Measurements from ENCODE around the gene WDR12.
"Not testable (repeated sequence)": the region's sequence is repeated elsewhere in the genome, so short reads cannot be mapped to it uniquely, and the experiment has no call there.

Gene WDR12

DNA sequence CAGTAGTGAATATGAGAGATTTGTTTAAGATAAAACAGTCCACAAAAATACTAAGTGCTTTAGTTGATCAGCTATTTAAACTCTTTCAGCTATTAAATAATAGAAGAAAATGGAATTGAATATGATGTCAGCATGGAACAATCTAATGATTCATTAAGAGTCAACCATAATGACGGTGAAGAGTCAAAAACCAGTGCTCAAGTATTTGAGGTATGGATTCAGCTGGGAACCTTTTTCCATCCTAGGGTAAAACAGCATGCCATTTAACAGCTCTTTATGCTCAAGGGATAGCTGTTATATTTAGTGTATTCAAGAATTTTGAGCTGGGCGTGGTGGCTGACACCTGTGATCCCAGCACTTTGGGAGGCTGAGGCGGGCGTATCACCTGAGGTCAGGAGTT lies 30.3 kb upstream of the WDR12 start:
- H3K4me3 ChIP-seq = no peak overlapping the region
- DNase-seq (ENCODE audit: low spot score) = no peak
- TF ChIP-seq, protein P1, sequence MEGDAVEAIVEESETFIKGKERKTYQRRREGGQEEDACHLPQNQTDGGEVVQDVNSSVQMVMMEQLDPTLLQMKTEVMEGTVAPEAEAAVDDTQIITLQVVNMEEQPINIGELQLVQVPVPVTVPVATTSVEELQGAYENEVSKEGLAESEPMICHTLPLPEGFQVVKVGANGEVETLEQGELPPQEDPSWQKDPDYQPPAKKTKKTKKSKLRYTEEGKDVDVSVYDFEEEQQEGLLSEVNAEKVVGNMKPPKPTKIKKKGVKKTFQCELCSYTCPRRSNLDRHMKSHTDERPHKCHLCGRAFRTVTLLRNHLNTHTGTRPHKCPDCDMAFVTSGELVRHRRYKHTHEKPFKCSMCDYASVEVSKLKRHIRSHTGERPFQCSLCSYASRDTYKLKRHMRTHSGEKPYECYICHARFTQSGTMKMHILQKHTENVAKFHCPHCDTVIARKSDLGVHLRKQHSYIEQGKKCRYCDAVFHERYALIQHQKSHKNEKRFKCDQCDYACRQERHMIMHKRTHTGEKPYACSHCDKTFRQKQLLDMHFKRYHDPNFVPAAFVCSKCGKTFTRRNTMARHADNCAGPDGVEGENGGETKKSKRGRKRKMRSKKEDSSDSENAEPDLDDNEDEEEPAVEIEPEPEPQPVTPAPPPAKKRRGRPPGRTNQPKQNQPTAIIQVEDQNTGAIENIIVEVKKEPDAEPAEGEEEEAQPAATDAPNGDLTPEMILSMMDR (IDR thresholded peaks at IDR 0.05) = no peak
- no peak overlapping the region for H3K27ac ChIP-seq

DNA sequence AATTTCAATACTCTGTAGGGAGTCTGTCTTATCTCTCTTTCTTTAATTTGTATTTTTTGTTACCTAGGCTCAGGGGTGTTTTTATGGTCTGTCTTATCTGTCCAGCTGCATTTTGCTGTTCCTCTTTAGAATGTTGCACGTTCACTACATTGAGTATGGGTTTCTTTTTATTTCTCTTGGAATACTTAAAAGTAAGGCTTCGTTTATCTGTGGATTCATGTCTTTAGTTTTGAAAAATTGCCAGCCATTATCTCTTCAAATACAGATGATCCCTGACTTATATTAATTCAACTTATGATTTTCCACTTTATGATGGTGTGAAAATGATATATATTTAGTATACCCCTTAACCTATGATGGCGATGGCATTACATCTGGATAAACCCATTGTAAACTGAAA lies 27.5 kb upstream of the WDR12 start:
- TF ChIP-seq, protein P1 (IDR thresholded peaks at IDR 0.05) = no peak
- no peak for DNase-seq (ENCODE audit: low spot score)
- Histone ChIP-seq H3K27ac (no peak overlapping the region), H3K4me3 (no peak overlapping the region)

DNA sequence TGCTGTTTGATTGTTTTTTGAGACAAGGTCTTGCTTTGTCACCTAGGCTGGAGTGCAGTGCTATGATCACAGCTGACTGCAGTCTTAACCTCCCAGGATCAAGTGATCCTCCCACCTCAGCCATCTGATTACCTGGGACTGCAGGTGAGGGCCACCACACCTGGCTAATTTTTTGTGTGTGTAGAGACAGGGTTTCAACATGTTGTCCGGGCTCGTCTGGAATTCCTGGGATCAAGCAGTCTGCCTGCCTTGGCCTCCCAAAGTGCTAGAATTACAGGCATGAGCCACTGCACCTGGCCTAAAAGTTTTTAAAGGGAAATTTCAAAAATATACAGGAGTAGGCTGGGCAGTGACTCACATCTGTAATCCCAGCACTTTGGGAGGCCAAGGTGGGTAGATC lies 23.0 kb upstream of the WDR12 start:
- Histone ChIP-seq H3K27ac (no peak overlapping the region), H3K4me3 (no peak overlapping the region)
- TF ChIP-seq, protein P1 (IDR thresholded peaks at IDR 0.05) = no peak
- DNase-seq (ENCODE audit: low spot score) = no peak

DNA sequence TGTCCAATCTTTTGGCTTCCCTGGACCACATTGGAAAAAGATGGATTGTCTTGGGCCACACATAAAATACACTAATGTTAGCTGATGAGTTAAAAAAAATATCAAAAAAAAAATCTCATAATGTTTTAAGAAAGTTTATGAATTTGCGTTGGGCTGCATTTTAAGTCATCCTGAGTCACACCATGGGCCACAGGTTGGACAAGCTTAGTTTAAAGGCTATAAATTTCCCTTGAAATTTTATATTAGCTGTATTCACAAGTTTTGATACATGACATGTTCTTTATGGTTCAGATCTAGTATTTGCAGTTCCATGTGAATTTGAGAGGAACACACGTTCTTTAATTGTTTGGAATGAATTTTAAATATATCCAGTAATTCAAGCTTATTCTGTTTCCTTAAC lies 22.5 kb upstream of the WDR12 start:
- Histone ChIP-seq H3K27ac (no peak overlapping the region), H3K4me3 (no peak overlapping the region)
- TF ChIP-seq, protein P1 (IDR thresholded peaks at IDR 0.05) = no peak
- no peak for DNase-seq (ENCODE audit: low spot score)

DNA sequence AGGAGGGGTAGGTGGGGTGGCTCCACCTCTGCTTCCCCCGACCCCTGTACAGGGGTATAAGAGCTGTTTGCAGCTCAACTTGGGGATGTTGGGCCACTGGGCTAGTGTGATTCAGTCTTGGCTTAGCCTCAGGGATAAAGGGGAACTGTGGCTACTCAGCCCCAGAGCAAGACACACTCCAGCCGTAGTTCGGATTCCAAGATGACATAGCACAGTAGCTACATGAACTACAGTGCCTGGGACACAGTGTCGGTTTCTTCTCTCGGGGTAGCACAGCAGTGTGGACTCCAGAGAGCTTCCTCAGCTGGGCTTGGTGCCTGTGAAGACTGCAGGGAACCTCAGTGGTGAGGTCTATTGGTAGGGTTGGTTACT lies 21.7 kb upstream of the WDR12 start:
- H3K4me3 ChIP-seq = no peak overlapping the region

DNA sequence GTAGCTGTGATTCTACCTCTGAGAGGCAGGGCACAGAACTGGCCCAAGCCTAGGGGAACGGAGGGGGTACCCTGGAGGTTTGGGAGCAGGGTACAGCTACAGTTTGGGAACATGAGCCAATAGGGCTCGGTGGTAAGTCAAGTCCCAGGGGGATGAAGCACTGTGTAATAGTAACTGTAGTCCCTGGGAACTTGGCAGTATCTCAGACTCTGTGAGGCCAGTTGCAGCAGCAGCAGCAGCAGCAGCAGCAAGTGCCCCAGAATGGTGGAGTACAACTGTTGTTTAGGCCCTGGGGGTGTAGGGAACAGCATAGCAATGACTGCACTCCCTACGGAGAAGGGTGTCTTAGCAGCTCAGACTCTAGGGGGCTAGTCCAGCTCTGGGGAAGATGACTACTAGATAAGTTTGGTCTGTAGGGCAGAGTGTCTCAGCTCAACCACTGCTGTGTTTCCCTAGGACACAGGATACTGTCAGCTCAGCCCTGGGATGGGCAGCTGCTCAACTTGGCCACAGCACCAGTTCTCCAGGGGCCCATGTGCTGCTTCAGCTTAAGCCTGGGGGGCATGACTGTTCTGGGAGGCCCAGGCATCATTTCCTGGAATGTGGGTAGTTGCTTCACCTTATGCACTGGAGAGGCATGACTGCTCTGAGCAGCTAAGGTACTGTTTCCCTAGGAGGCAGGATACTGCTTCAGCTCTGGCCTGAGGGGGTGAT lies 21.1 kb upstream of the WDR12 start:
- H3K4me3 ChIP-seq = no peak overlapping the region
- TF ChIP-seq, protein P1 (IDR thresholded peaks at IDR 0.05) = no peak
- no peak for DNase-seq (ENCODE audit: low spot score)
- no peak overlapping the region for H3K27ac ChIP-seq

More for the DNA sequence above, 21.7 kb upstream of the WDR12 start:
- H3K27ac ChIP-seq = no peak overlapping the region
- DNase-seq (ENCODE audit: low spot score) = no peak
- TF ChIP-seq, protein P1 (IDR thresholded peaks at IDR 0.05) = no peak

DNA sequence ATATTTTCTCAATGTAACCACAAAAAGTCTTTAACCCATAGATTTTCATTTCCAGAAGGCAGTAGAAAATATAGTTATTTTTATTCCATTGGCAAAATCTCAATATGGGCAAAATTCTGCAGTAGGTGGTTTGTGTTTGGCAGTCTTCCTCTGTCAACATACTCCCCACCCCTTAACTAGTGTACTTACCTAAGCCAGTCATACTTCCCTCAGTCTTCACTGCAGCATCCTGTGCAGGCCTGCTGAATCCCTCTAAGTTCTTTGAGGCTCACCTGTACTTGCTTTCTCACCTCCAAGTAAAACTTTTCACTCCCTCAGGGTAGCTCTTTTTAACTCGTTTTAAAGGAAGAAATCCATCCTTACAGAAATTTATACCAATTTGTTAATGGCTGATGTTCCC lies 7.4 kb upstream of the WDR12 start:
- TF ChIP-seq, protein P1 (IDR thresholded peaks at IDR 0.05) = no peak
- no peak for DNase-seq (ENCODE audit: low spot score)
- no peak overlapping the region for H3K4me3 ChIP-seq

DNA sequence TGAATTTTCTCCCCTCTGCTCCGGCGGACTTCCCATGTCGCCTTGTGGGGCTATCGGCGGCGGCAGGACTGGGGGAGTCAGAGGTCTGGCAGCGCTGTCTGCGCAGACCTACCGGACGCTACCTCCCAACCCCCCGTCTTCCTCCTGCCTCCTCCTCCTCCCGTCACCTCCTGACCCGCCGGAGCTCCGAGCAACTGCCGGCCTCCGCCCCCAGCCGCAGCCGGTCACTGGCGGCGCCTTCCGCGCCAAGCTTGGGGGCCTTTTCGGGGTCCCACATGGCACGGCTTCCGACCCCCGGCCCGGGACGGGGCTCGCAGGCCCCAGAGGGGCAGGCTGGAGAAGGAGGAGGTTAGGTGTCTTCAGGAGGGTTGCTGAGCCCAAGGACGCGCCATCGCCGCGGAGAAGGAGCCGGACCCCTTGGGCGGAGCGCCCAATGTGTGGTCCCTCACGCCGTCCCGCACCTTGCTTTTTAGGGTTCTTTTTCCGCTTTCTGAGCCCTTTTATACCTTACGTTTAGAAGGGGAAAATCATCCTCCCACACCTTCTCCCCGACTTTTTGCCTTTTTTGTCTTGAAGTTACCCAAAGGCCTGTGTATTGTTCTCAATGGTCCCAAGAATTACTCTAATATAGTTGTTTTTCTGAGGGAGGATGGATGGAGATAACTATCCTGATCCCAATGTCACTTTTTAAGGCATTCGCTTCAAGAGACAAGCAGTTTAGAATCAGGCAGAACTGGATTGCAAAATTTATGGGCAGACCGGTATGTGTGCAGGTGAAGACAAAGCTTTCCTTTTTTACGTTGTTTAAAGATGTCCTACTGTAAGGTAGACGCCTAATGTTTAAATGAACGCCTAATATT lies 1.1 kb upstream of the WDR12 start:
- Histone ChIP-seq H3K27ac (peak overlapping the region; percentile 45 to 86), H3K4me3 (peak overlapping the region; percentile 77)
- DNase-seq (ENCODE audit: low spot score) = not testable (repeated sequence)

More for the DNA sequence above, 7.4 kb upstream of the WDR12 start:
- H3K27ac ChIP-seq = no peak overlapping the region
